HCT116 (cell line): Measurements from ENCODE around the gene SLFN14. TPM values are rescaled to one million over a fixed set of nuclear protein-coding genes. Genes with fewer than 3 reads are reported as not detected.

Experiments used
- ATAC-seq: fragments of 200-7000 bp; cut with Tn5 transposase; 2 replicates; pipeline ENCODE4 v1.9.1; 2020; ENCODE audit warnings: mild to moderate bottlenecking, moderate library complexity
- BruUV-seq: library from RNA; stranded (reverse); fragments of 400-500 nt; replicated peaks from 2 replicates; lab custom pipeline; 2021; lab: Mats Ljungman, UMichigan
- CTCF ChIA-PET: fragments of 300-600 bp; sonication (Branson Sonifier 250); formaldehyde crosslinking; loops from one replicate; lab custom pipeline; 2021; ENCODE audit warnings: antibody characterized with exemption; lab: Charles Lee
- POLR2A ChIA-PET: fragments of 300-600, 350-600 bp; sonication (Branson Sonifier 250); formaldehyde crosslinking; loops from one replicate; lab custom pipeline; 2021; ENCODE audit warnings: antibody characterized with exemption; lab: Charles Lee
- RAD21 ChIA-PET, 2 experiments: fragments of 300-600 bp; sonication (Branson Sonifier 250); formaldehyde crosslinking; loops; one replicate each; lab custom pipeline; 2023; ENCODE audit warnings: low total read pairs in 2 of 2; ENCODE audit not compliant: uncharacterized antibody in 2 of 2, unreplicated experiment in 2 of 2, low non-redundant PET in 1 of 2; lab: Charles Lee
- DNase-seq: peaks from one replicate; pipeline ENCODE4 v3.0.0-alpha.2; 2010; ENCODE audit warnings: low read depth, low spot score
- H2AFZ ChIP-seq: fragments of 200-600 bp; shearing (Covaris generic), sonication (generic); 2 replicates; pipeline ENCODE4 v1.6.1; 2017; ENCODE audit warnings: low read depth, mixed run types, mixed read lengths, antibody characterized with exemption, low read length; ENCODE audit not compliant: poor library complexity, severe bottlenecking
- H3K27ac ChIP-seq: 2 replicates; pipeline ENCODE4 v1.5.1; 2012; ENCODE audit warnings: low read depth, low read length
- H3K27me3 ChIP-seq: fragments of 200-600 bp; sonication (generic); 2 replicates; pipeline ENCODE4 v1.6.1; 2016; ENCODE audit warnings: mixed run types, low read length, mixed read lengths; ENCODE audit not compliant: insufficient read depth
- H3K36me3 ChIP-seq, 2 experiments: fragments of 200-500 bp in 1 of 2; fragments of 200-600 bp in 1 of 2; sonication (Bioruptor generic) in 1 of 2; sonication (generic) in 1 of 2; 2 replicates each; pipeline versions ENCODE4 v1.5.1 to v1.6.1; 2014 to 2016; ENCODE audit warnings: low read length in 2 of 2, inconsistent platforms in 1 of 2, mixed read lengths in 1 of 2, mixed run types in 1 of 2; ENCODE audit not compliant: insufficient read depth in 2 of 2, control insufficient read depth in 1 of 2
- H3K4me1 ChIP-seq, 2 experiments: fragments of 200-600 bp in 1 of 2; sonication (generic) in 1 of 2; 2 replicates each; pipeline versions ENCODE4 v1.5.1 to v1.6.1; 2012 to 2017; ENCODE audit warnings: low read length in 2 of 2, inconsistent platforms in 1 of 2, mild to moderate bottlenecking in 1 of 2, mixed read lengths in 1 of 2, mixed run types in 1 of 2, moderate library complexity in 1 of 2; ENCODE audit not compliant: insufficient read depth in 2 of 2, control insufficient read depth in 1 of 2
- H3K4me2 ChIP-seq: fragments of 200-600 bp; sonication (generic); 2 replicates; pipeline ENCODE4 v1.6.1; 2017; ENCODE audit warnings: mixed run types, low read length, mixed read lengths
- H3K4me3 ChIP-seq, 2 experiments: fragments of 200-600 bp in 1 of 2; sonication (generic) in 1 of 2; replicated peaks in 1 of 2; 2 replicates each; pipeline ENCODE4 v1.5.1; 2011 to 2016; ENCODE audit warnings: low read length in 2 of 2, control low read depth in 1 of 2, low read depth in 1 of 2, mild to moderate bottlenecking in 1 of 2, mixed read lengths in 1 of 2, mixed run types in 1 of 2
- H3K79me2 ChIP-seq: fragments of 200-600 bp; sonication (generic); 2 replicates; pipeline ENCODE4 v1.6.1; 2017; ENCODE audit warnings: mild to moderate bottlenecking, mixed run types, low read length, moderate library complexity, mixed read lengths; ENCODE audit not compliant: insufficient read depth
- H3K9ac ChIP-seq: fragments of 200-600 bp; sonication (generic); 2 replicates; pipeline ENCODE4 v1.6.1; 2016; ENCODE audit warnings: low read length, mixed read lengths
- H3K9me2 ChIP-seq: fragments of 200-600 bp; sonication (generic), shearing (Covaris generic); 2 replicates; pipeline ENCODE4 v1.6.1; 2017; ENCODE audit warnings: mixed run types, mild to moderate bottlenecking, moderate library complexity; ENCODE audit not compliant: insufficient read depth
- H3K9me3 ChIP-seq, 2 experiments: fragments of 200-500 bp in 1 of 2; fragments of 200-600 bp in 1 of 2; sonication (Bioruptor generic) in 1 of 2; sonication (generic) in 1 of 2; 2 replicates each; pipeline ENCODE4 v1.6.1; 2014 to 2017; ENCODE audit warnings: low read length in 2 of 2, mixed read lengths in 2 of 2, inconsistent platforms in 1 of 2, low read depth in 1 of 2, mild to moderate bottlenecking in 1 of 2, mixed run types in 1 of 2, moderate library complexity in 1 of 2; ENCODE audit not compliant: control insufficient read depth in 1 of 2, insufficient read depth in 1 of 2
- H4K20me1 ChIP-seq: fragments of 200-600 bp; sonication (generic), shearing (Covaris generic); 2 replicates; pipeline ENCODE4 v1.6.1; 2017; ENCODE audit warnings: mixed run types, mild to moderate bottlenecking, moderate library complexity; ENCODE audit not compliant: insufficient read depth
- EGR1 ChIP-seq: IDR thresholded peaks from 2 replicates; pipeline ENCODE4 v1.6.1; 2012; ENCODE audit warnings: low read depth
- ELF1 ChIP-seq: IDR thresholded peaks from 2 replicates; pipeline ENCODE4 v1.6.1; 2012; ENCODE audit warnings: low read depth, borderline replicate concordance
- EZH2phosphoT487 ChIP-seq: fragments of 200-600 bp; IDR thresholded peaks from 2 replicates; pipeline ENCODE4 v1.6.1; 2018; ENCODE audit warnings: antibody characterized with exemption, borderline replicate concordance
- JUND ChIP-seq: IDR thresholded peaks from 2 replicates; pipeline ENCODE4 v1.6.1; 2012
- POLR2A ChIP-seq: IDR thresholded peaks from 2 replicates; pipeline ENCODE4 v1.7.0; 2011; ENCODE audit warnings: borderline replicate concordance; ENCODE audit not compliant: insufficient read depth, insufficient read length; ENCODE audit errors: extremely low read depth
- SP1 ChIP-seq: IDR thresholded peaks from 2 replicates; pipeline ENCODE4 v1.6.1; 2012; ENCODE audit warnings: low read depth
- intact Hi-C: fragments of 100-400 bp; cut with micrococcal nuclease; formaldehyde crosslinking; loops from 2 replicates; pipeline ENCODE4 v1.10.0; 2022
- total RNA-seq: library from RNA; stranded (reverse); gene quantifications from one replicate; pipeline ENCODE4 v1.2.1, GENCODE V29; 2021; ENCODE audit not compliant: unreplicated experiment
- TF ChIP-seq, protein P1 (sequence below), 3 experiments: fragments of 200-600 bp in 1 of 3; sonication (generic) in 1 of 3; IDR thresholded peaks in 2 of 3; conservative IDR thresholded peaks in 1 of 3; 2 replicates each; pipeline ENCODE4 v1.5.1; 2012 to 2017; ENCODE audit warnings: low read depth in 2 of 3, low read length in 2 of 3, antibody characterized with exemption in 1 of 3, borderline replicate concordance in 1 of 3, control low read depth in 1 of 3, mild to moderate bottlenecking in 1 of 3, mixed read lengths in 1 of 3, mixed run types in 1 of 3, moderate library complexity in 1 of 3; ENCODE audit not compliant: insufficient read depth in 1 of 3

Gene SLFN14
- total RNA-seq, 1 experiment from 2014 or later: not detected

DNA sequence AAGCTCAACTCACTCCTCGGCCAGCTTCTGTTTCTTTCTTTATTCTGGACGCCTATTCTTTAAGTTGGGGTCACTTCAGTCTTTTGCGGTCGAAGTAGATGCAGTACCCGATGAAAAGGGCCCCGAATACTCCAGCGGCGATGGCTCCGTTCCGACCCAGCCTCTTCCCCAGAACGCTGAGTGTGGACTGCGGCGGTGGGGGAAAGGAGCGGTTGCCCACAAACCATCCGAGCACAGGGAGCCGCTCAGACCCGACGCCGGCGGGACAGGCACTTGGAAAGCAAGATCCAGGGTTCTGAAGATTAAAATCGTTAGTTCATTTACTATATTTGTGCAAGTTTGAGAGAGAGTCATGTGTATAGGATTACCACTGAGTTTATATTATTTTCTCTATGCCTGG is 45.6 kb downstream of the SLFN14 start (continued):
- TF ChIP-seq, protein P1, sequence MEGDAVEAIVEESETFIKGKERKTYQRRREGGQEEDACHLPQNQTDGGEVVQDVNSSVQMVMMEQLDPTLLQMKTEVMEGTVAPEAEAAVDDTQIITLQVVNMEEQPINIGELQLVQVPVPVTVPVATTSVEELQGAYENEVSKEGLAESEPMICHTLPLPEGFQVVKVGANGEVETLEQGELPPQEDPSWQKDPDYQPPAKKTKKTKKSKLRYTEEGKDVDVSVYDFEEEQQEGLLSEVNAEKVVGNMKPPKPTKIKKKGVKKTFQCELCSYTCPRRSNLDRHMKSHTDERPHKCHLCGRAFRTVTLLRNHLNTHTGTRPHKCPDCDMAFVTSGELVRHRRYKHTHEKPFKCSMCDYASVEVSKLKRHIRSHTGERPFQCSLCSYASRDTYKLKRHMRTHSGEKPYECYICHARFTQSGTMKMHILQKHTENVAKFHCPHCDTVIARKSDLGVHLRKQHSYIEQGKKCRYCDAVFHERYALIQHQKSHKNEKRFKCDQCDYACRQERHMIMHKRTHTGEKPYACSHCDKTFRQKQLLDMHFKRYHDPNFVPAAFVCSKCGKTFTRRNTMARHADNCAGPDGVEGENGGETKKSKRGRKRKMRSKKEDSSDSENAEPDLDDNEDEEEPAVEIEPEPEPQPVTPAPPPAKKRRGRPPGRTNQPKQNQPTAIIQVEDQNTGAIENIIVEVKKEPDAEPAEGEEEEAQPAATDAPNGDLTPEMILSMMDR (IDR thresholded peaks at IDR 0.05 in 2 of 3, conservative IDR thresholded peaks at IDR 0.05 in 1 of 3; ENCODE audit: borderline replicate concordance in 1 of 3, insufficient read depth in 1 of 3, low read depth in 2 of 3, low read length in 2 of 3): no peak
- TF ChIP-seq JUND: no peak

DNA sequence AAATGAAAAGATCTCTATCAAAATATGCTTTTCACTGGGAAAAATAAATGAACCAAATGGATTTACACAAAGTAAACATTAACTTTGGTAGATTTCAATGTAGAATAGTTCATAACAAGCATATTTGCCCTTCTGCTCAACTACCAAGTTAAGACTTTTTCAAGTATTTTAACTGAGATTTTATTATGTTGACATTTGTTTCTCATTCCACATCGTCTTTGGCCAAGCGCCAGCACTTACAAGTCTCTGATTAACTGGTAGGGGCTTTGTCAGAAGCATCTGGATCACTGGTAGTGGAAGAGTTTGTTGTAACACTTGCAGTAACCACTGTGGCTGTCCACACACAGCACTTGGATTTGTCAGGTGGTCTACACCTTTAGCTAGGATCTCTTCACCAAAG is 46.1 kb downstream of the SLFN14 start:
- TF ChIP-seq SP1: no peak
- TF ChIP-seq, protein P1 (IDR thresholded peaks at IDR 0.05 in 2 of 3, conservative IDR thresholded peaks at IDR 0.05 in 1 of 3; ENCODE audit: borderline replicate concordance in 1 of 3, insufficient read depth in 1 of 3, low read depth in 2 of 3, low read length in 2 of 3): no peak
- no peak for TF ChIP-seq JUND
- no peak for TF ChIP-seq EZH2phosphoT487
- no peak for TF ChIP-seq EGR1
- TF ChIP-seq POLR2A: no peak
- TF ChIP-seq ELF1: no peak
- TF ChIP-seq, all 23 proteins: peak for 0
- CTCF ChIA-PET: no interaction called here
- Histone ChIP-seq H3K27me3 (peaks cover 40% of the 10 kb centered on the region), H3K9ac (no peak overlapping the region), H3K4me2 (no peak overlapping the region), H3K27ac (no peak overlapping the region), H3K4me3 (no peak overlapping the region), H3K9me2 (no peaks in the 10 kb centered on the region), H3K9me3 (no peaks in the 10 kb centered on the region), H3K79me2 (no peaks in the 10 kb centered on the region), H2AFZ (no peak overlapping the region), H3K4me1 (no peaks in the 10 kb centered on the region; a peak in 1 of 4 replicates), H3K36me3 (no peaks in the 10 kb centered on the region), H4K20me1 (no peaks in the 10 kb centered on the region)
- DNase-seq (no peak), ATAC-seq (no peak)
- RAD21 ChIA-PET: no interaction called here
- POLR2A ChIA-PET: no interaction called here
- BruUV-seq: no TSS peak
- intact Hi-C loops: no loop called here

Other genes starting within 250 kb of the SLFN14 start
- gene SLFN11, start 187.2 kb downstream of the SLFN14 start, total RNA-seq: not detected
- not detected for gene SLFN12, start 128.3 kb downstream of the SLFN14 start, total RNA-seq
- 0.10 TPM for gene SLFN13, start 112.1 kb downstream of the SLFN14 start, total RNA-seq
- 0.17 TPM for gene SLFN12L, start 23.1 kb downstream of the SLFN14 start, total RNA-seq
- gene PEX12, start 17.8 kb upstream of the SLFN14 start, total RNA-seq: 5.0 TPM
- gene AP2B1, start 26.5 kb upstream of the SLFN14 start, total RNA-seq: 198 TPM
- gene RASL10B, start 170.8 kb upstream of the SLFN14 start, total RNA-seq: 0.15 TPM
- not detected for gene GAS2L2, start 192.4 kb upstream of the SLFN14 start, total RNA-seq
- not detected for gene C17orf50, start 200.1 kb upstream of the SLFN14 start, total RNA-seq
- gene MMP28, start 234.8 kb upstream of the SLFN14 start, total RNA-seq: 2.6 TPM
- 346 TPM for gene TAF15, start 248.7 kb upstream of the SLFN14 start, total RNA-seq